Activated CD8-positive, alpha-beta memory T cell treated with anti-CD3 and anti-CD28 coated beads for 1 hour (primary cell): ENCODE measurements around the gene BCOR.

Experiments used
- DNase-seq, 2 donors: peaks; one replicate each; pipeline ENCODE4 v3.0.0-alpha.2; 2020; ENCODE audit warnings: low read depth in 1 of 2; ENCODE audit errors: extremely low read depth in 1 of 2

BCOR gene

GRCh38 chrX:40086569-40087335 is 11.0 kb downstream of the BCOR start:
- no peak for DNase-seq

- no peak for DNase-seq
Observed at GRCh38 chrX:40085714-40086113, 12.0 kb downstream of the BCOR start.

GRCh38 chrX:40085102-40085551 is 12.6 kb downstream of the BCOR start:
- no peak for DNase-seq

- DNase-seq, result no peak
Observed at GRCh38 chrX:40084471-40085101, 13.2 kb downstream of the BCOR start.

- no peak for DNase-seq
Observed at GRCh38 chrX:40083979-40084359, 13.8 kb downstream of the BCOR start.

GRCh38 chrX:40083120-40083978 is 14.4 kb downstream of the BCOR start:
- DNase-seq, result no peak

GRCh38 chrX:40082447-40083119 is 15.2 kb downstream of the BCOR start:
- no peak for DNase-seq

- no peak for DNase-seq
Observed at GRCh38 chrX:40081679-40082068, 16.1 kb downstream of the BCOR start.

GRCh38 chrX:40080894-40081678 is 16.7 kb downstream of the BCOR start:
- DNase-seq, result no peak

- DNase-seq, result no peak
Observed at GRCh38 chrX:40079572-40079971, 18.2 kb downstream of the BCOR start.

GRCh38 chrX:40078489-40079227 is 19.1 kb downstream of the BCOR start:
- no peak for DNase-seq

GRCh38 chrX:40077906-40078305 is 19.9 kb downstream of the BCOR start:
- DNase-seq, result no peak

GRCh38 chrX:40076750-40077575 is 20.8 kb downstream of the BCOR start:
- no peak for DNase-seq

GRCh38 chrX:40074959-40075332 is 22.8 kb downstream of the BCOR start:
- no peak for DNase-seq

GRCh38 chrX:40074080-40074958 is 23.4 kb downstream of the BCOR start:
- DNase-seq, result no peak

- no peak for DNase-seq
Observed at GRCh38 chrX:40073439-40074054, 24.2 kb downstream of the BCOR start.

GRCh38 chrX:40072246-40072645 is 25.5 kb downstream of the BCOR start:
- DNase-seq, result no peak
